Endothelial cell of umbilical vein (primary cell): Measurements from ENCODE around the gene COMMD2. TPM values are rescaled to one million over a fixed set of nuclear protein-coding genes. Genes with fewer than 3 reads are reported as not detected.

Experiments used
- BruUV-seq: library from RNA; stranded (reverse); fragments of 400-500 nt; replicated peaks from 2 replicates; lab custom pipeline; 2021; lab: Mats Ljungman, UMichigan
- CTCF ChIA-PET: fragments of 300-600, 350-600 bp; sonication (Branson Sonifier 250); formaldehyde crosslinking; loops from one replicate; lab custom pipeline; 2021; ENCODE audit warnings: antibody characterized with exemption, inconsistent platforms; lab: Charles Lee
- POLR2A ChIA-PET: fragments of 300-600, 350-600 bp; sonication (Branson Sonifier 250); formaldehyde crosslinking; loops from one replicate; lab custom pipeline; 2021; ENCODE audit warnings: antibody characterized with exemption, inconsistent platforms; lab: Charles Lee
- DNase-seq: peaks from one replicate; pipeline ENCODE4 v3.0.0-alpha.2; 2011; ENCODE audit warnings: low read depth, low spot score
- FAIRE-seq: peaks from 2 replicates; lab custom pipeline; 2011; peaks lifted over from hg19 to GRCh38; lab: Jason Lieb, UNC
- H2AFZ ChIP-seq: 2 replicates; pipeline ENCODE4 v1.6.0; 2012; ENCODE audit warnings: low read depth, low read length, control low read depth, inconsistent platforms
- H3K27ac ChIP-seq: 2 replicates; pipeline ENCODE4 v1.5.1; 2011; ENCODE audit warnings: low read depth, mild to moderate bottlenecking, control low read depth, low read length, moderate library complexity; ENCODE audit not compliant: insufficient read depth
- H3K27me3 ChIP-seq, 2 experiments: 2 replicates each; pipeline versions ENCODE4 v1.6.0 to v1.6.1; 2011; ENCODE audit warnings: low read length in 2 of 2, mixed read lengths in 1 of 2; ENCODE audit not compliant: control insufficient read depth in 2 of 2, insufficient read depth in 2 of 2
- H3K36me3 ChIP-seq, 2 experiments: 2 replicates in 1 of 2; 3 replicates in 1 of 2; pipeline ENCODE4 v1.5.1; 2011; ENCODE audit warnings: low read length in 2 of 2, mild to moderate bottlenecking in 1 of 2, moderate library complexity in 1 of 2; ENCODE audit not compliant: control insufficient read depth in 2 of 2, insufficient read depth in 2 of 2; ENCODE audit errors: extremely low read depth in 1 of 2
- H3K4me1 ChIP-seq: 3 replicates; pipeline ENCODE4 v1.5.1; 2011; ENCODE audit warnings: mild to moderate bottlenecking, low read length; ENCODE audit not compliant: control insufficient read depth, insufficient read depth; ENCODE audit errors: extremely low read depth
- H3K4me2 ChIP-seq: 2 replicates; pipeline ENCODE4 v1.6.1; 2011; ENCODE audit warnings: low read length, control low read depth, mixed read lengths; ENCODE audit not compliant: insufficient read depth
- H3K4me3 ChIP-seq, 3 experiments: fragments of 200-600 bp in 1 of 3; sonication (generic), shearing (Covaris generic) in 1 of 3; replicated peaks in 1 of 3; 2 replicates each; pipeline ENCODE4 v1.5.1; 2011 to 2016; ENCODE audit warnings: control low read depth in 3 of 3, low read length in 3 of 3, mild to moderate bottlenecking in 2 of 3, inconsistent platforms in 1 of 3, low read depth in 1 of 3, moderate library complexity in 1 of 3; ENCODE audit not compliant: insufficient read depth in 1 of 3
- H3K79me2 ChIP-seq: 2 replicates; pipeline ENCODE4 v1.6.0; 2012; ENCODE audit warnings: low read length, inconsistent platforms; ENCODE audit not compliant: control insufficient read depth, insufficient read depth
- H3K9ac ChIP-seq: replicated peaks from 2 replicates; pipeline ENCODE3; 2011; ENCODE audit warnings: low read length, control low read depth; ENCODE audit not compliant: insufficient read depth; ENCODE audit errors: extremely low read depth
- H3K9me1 ChIP-seq: replicated peaks from 3 replicates; pipeline ENCODE4 v1.6.0; 2011; ENCODE audit warnings: mild to moderate bottlenecking, low read length; ENCODE audit not compliant: control insufficient read depth, insufficient read depth; ENCODE audit errors: extremely low read depth
- H3K9me3 ChIP-seq: replicated peaks from 2 replicates; pipeline ENCODE4 v1.5.1; 2012; ENCODE audit warnings: low read length, inconsistent platforms; ENCODE audit not compliant: control insufficient read depth, insufficient read depth
- H4K20me1 ChIP-seq: replicated peaks from 2 replicates; pipeline ENCODE3; 2011; ENCODE audit warnings: mild to moderate bottlenecking, low read length; ENCODE audit not compliant: control insufficient read depth, insufficient read depth; ENCODE audit errors: extremely low read depth
- EZH2 ChIP-seq: IDR thresholded peaks from 2 replicates; pipeline ENCODE4 v1.6.1; 2012; ENCODE audit warnings: borderline replicate concordance, low read depth, mild to moderate bottlenecking, moderate library complexity, low read length, inconsistent platforms; ENCODE audit not compliant: severe bottlenecking
- FOS ChIP-seq: IDR thresholded peaks from 2 replicates; pipeline ENCODE4 v1.6.1; 2011; ENCODE audit warnings: mild to moderate bottlenecking, low read length, moderate library complexity, borderline replicate concordance; ENCODE audit not compliant: insufficient read depth
- GATA2 ChIP-seq: IDR thresholded peaks from 2 replicates; pipeline ENCODE4 v1.7.0; 2011; ENCODE audit warnings: low read depth, mild to moderate bottlenecking, moderate library complexity, mixed read lengths, low read length; ENCODE audit not compliant: insufficient read length, insufficient read depth
- JUN ChIP-seq: IDR thresholded peaks from 2 replicates; pipeline ENCODE4 v1.6.1; 2011; ENCODE audit warnings: borderline replicate concordance, low read depth; ENCODE audit not compliant: insufficient read length, insufficient read depth
- MYC ChIP-seq: IDR thresholded peaks from one replicate; pipeline ENCODE4 v1.6.1; 2011; ENCODE audit warnings: mild to moderate bottlenecking, low read depth, low read length
- POLR2A ChIP-seq: IDR thresholded peaks from 2 replicates; pipeline ENCODE4 v1.6.1; 2012; ENCODE audit warnings: low read depth, mild to moderate bottlenecking, control low read depth, low read length
- POLR2AphosphoS5 ChIP-seq: IDR thresholded peaks from 2 replicates; pipeline ENCODE4 v1.6.1; 2012; ENCODE audit warnings: low read depth, mild to moderate bottlenecking, control low read depth, low read length, moderate library complexity; ENCODE audit not compliant: insufficient read depth
- dilution Hi-C: fragments of 300-500 bp; cut with MboI; formaldehyde crosslinking; loops from one replicate; pipeline ENCODE4 v1.15.0; 2019; ENCODE audit warnings: low sequenced_read_pairs; ENCODE audit not compliant: extremely low pct_ligation_motif_present
- intact Hi-C: fragments of 100-400 bp; cut with micrococcal nuclease; formaldehyde crosslinking; loops from one replicate; pipeline ENCODE4 v1.10.0; 2022
- polyA plus RNA-seq, 4 experiments: library from polyadenylated mRNA; depleted of rRNA in 3 of 4; stranded (reverse) in 3 of 4; unstranded in 1 of 4; fragments of >200 nt; gene quantifications; 2 replicates each; pipeline versions ENCODE4 v1.2.1 to v1.2.3, GENCODE V29; 2011 to 2012; ENCODE audit warnings: missing spikeins in 1 of 4
- total RNA-seq: library from RNA; stranded (reverse); gene quantifications from 2 replicates; pipeline ENCODE4 v1.2.3, GENCODE V29; 2021
- TF ChIP-seq, protein P1 (sequence below), 2 donors: IDR thresholded peaks; 1 replicate in 1 of 2; 2 replicates in 1 of 2; pipeline ENCODE4 v1.5.1; 2011; ENCODE audit warnings: low read length in 2 of 2, mild to moderate bottlenecking in 2 of 2, moderate library complexity in 2 of 2, control low read depth in 1 of 2, inconsistent platforms in 1 of 2, low read depth in 1 of 2; ENCODE audit not compliant: insufficient read depth in 1 of 2; ENCODE audit errors: extremely low read depth in 1 of 2
- TF ChIP-seq, protein P2 (sequence below): IDR thresholded peaks from 2 replicates; pipeline ENCODE4 v1.6.1; 2011; ENCODE audit not compliant: insufficient read depth, insufficient read length

The COMMD2 gene
- total and polyA plus RNA-seq, 2 donors (not counting 3 experiments of a cell fraction or from before 2014, with no cell fraction given), result 18.3 to 51.0 TPM

DNA sequence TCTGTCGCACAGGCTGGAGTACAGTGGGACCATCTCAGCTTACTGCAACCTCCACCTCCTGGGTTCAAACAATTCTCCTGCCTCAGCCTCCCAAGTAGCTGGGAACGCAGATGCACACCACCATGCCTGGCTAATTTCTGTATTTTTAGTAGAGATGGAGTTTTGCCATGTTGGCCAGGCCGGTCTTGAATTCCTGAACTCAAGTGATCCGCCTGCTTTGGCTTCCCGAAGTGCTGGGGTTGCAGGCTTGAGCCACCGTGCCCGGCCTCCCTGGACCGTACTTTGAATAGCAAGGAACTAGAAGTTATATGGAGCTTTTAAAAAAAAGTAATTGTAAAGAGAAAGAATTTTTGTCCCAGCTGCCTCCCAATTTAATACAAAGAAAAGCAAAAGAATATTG, 48.4 kb upstream of the COMMD2 start:
- dilution Hi-C loops, result no loop called here
- ChIA-PET CTCF (interaction anchor here (1.0 to 1.4 kb wide), 3 partner anchors 7 to 67 kb away, joined by 3 to 4 read pairs (median 3); no protein-coding TSS in a partner anchor), POLR2A (no interaction called here)
- H3K27ac ChIP-seq, result no peak overlapping the region
- TF ChIP-seq POLR2AphosphoS5, result no peak
- TF ChIP-seq POLR2A, result no peak
- no peak for TF ChIP-seq GATA2
- TF ChIP-seq JUN, result no peak
- TF ChIP-seq EZH2, result no peak
- no peak overlapping the region for H2AFZ ChIP-seq
- intact Hi-C loops, result no loop called here
- H4K20me1 ChIP-seq, result no peaks in the 10 kb centered on the region
- no peak overlapping the region for H3K9ac ChIP-seq
- FAIRE-seq, result no peak
- no peaks in the 10 kb centered on the region for H3K36me3 ChIP-seq
- no peaks in the 10 kb centered on the region for H3K27me3 ChIP-seq
- H3K9me3 ChIP-seq, result no peaks in the 10 kb centered on the region
- no peaks in the 10 kb centered on the region for H3K9me1 ChIP-seq
- no peak overlapping the region for H3K4me2 ChIP-seq
- H3K4me1 ChIP-seq, result no peaks in the 10 kb centered on the region
- no TSS peak for BruUV-seq
- no peak for DNase-seq
- no peak overlapping the region for H3K4me3 ChIP-seq
- no peaks in the 10 kb centered on the region for H3K79me2 ChIP-seq

DNA sequence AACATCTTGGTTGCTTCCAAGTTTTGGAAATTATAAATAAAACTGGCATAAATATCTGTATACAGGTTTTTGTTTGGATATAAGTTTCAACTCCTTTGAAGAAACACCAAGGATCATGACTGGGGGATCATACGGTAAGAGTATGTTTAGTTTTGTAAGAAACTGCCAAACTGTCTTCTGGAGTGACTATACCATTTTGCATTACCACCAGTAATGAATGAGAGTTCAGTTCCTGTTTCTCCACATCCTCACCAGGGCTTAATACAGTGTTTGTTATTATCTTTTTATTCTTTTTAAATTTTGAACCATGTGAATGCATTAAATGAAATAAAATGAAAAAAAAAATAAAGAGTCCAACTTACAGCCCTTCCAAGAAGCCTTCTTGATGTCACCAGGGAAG, 43.7 kb upstream of the COMMD2 start:
- Histone ChIP-seq H2AFZ (no peak overlapping the region), H3K4me3 (no peak overlapping the region), H3K4me1 (no peaks in the 10 kb centered on the region), H3K27me3 (peaks cover 4 to 6% of the 10 kb centered on the region in 2 experiments), H4K20me1 (no peaks in the 10 kb centered on the region), H3K9me3 (no peaks in the 10 kb centered on the region), H3K9ac (no peak overlapping the region), H3K36me3 (no peaks in the 10 kb centered on the region), H3K79me2 (no peaks in the 10 kb centered on the region), H3K4me2 (no peak overlapping the region), H3K27ac (no peak overlapping the region), H3K9me1 (no peaks in the 10 kb centered on the region)
- FAIRE-seq (no peak), DNase-seq (no peak)
- ChIA-PET POLR2A (no interaction called here), CTCF (interaction anchor here (2.4 kb wide), 1 partner anchor 12 kb away, joined by 13 read pairs; no protein-coding TSS in a partner anchor)
- intact Hi-C loops, result no loop called here
- dilution Hi-C loops, result no loop called here
- no peak for TF ChIP-seq FOS
- no peak for TF ChIP-seq JUN
- no peak for TF ChIP-seq EZH2
- no peak for TF ChIP-seq GATA2
- TF ChIP-seq POLR2AphosphoS5, result no peak
- TF ChIP-seq POLR2A, result no peak
- TF ChIP-seq MYC, result no peak
- TF ChIP-seq, protein P1, sequence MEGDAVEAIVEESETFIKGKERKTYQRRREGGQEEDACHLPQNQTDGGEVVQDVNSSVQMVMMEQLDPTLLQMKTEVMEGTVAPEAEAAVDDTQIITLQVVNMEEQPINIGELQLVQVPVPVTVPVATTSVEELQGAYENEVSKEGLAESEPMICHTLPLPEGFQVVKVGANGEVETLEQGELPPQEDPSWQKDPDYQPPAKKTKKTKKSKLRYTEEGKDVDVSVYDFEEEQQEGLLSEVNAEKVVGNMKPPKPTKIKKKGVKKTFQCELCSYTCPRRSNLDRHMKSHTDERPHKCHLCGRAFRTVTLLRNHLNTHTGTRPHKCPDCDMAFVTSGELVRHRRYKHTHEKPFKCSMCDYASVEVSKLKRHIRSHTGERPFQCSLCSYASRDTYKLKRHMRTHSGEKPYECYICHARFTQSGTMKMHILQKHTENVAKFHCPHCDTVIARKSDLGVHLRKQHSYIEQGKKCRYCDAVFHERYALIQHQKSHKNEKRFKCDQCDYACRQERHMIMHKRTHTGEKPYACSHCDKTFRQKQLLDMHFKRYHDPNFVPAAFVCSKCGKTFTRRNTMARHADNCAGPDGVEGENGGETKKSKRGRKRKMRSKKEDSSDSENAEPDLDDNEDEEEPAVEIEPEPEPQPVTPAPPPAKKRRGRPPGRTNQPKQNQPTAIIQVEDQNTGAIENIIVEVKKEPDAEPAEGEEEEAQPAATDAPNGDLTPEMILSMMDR (IDR thresholded peaks at IDR 0.05; ENCODE audit: extremely low read depth in 1 of 2, insufficient read depth in 1 of 2, low read depth in 1 of 2, low read length in 2 of 2), result no peak
- TF ChIP-seq, protein P2, sequence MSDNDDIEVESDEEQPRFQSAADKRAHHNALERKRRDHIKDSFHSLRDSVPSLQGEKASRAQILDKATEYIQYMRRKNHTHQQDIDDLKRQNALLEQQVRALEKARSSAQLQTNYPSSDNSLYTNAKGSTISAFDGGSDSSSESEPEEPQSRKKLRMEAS, result no peak
- no TSS peak for BruUV-seq
